ENCODE results near the gene UBAP2.

The UBAP2 gene

GRCh38 chr9:33921967-33922895, 126.5 kb downstream of the UBAP2 start:
- DNase-seq = no peak

GRCh38 chr9:33919276-33919897, 129.3 kb downstream of the UBAP2 start:
- no peak for DNase-seq

GRCh38 chr9:33917036-33917435, 131.7 kb downstream of the UBAP2 start:
- no peak for DNase-seq

- no peak for DNase-seq
Measured at GRCh38 chr9:33914887-33915628, 133.6 kb downstream of the UBAP2 start.

GRCh38 chr9:33913541-33913940, 135.1 kb downstream of the UBAP2 start:
- DNase-seq = no peak

GRCh38 chr9:33908749-33909148, 139.9 kb downstream of the UBAP2 start:
- DNase-seq = no peak

- DNase-seq = no peak
Measured at GRCh38 chr9:33908114-33908513, 140.6 kb downstream of the UBAP2 start.

- DNase-seq = no peak
Measured at GRCh38 chr9:33907347-33907746, 141.3 kb downstream of the UBAP2 start.

GRCh38 chr9:33906769-33907168, 141.9 kb downstream of the UBAP2 start:
- DNase-seq = no peak

- no peak for DNase-seq
Measured at GRCh38 chr9:33905137-33905536, 143.6 kb downstream of the UBAP2 start.

- DNase-seq = no peak
Measured at GRCh38 chr9:33903157-33903780, 145.4 kb downstream of the UBAP2 start.

- DNase-seq = no peak
Measured at GRCh38 chr9:33894316-33894715, 154.4 kb downstream of the UBAP2 start.

- DNase-seq = no peak
Measured at GRCh38 chr9:33893861-33894260, 154.8 kb downstream of the UBAP2 start.

- DNase-seq = no peak
Measured at GRCh38 chr9:33885948-33886347, 162.7 kb downstream of the UBAP2 start.

- no peak for DNase-seq
Measured at GRCh38 chr9:33884856-33885701, 163.6 kb downstream of the UBAP2 start.

- no peak for DNase-seq
Measured at GRCh38 chr9:33881635-33882034, 167.1 kb downstream of the UBAP2 start.

- DNase-seq = no peak
Measured at GRCh38 chr9:33880211-33881089, 168.2 kb downstream of the UBAP2 start.

- DNase-seq = no peak
Measured at GRCh38 chr9:33878691-33879366, 169.9 kb downstream of the UBAP2 start.

GRCh38 chr9:33877727-33878489, 170.8 kb downstream of the UBAP2 start:
- DNase-seq = no peak

Measured in 8988T (cell line).